ENCODE data around the gene NOTCH1. TPM values are rescaled to one million over a fixed set of nuclear protein-coding genes. Genes with fewer than 3 reads are reported as not detected.

The NOTCH1 gene
- polyA plus RNA-seq, 1 donor from 2014 or later: 0.15 TPM

- Histone ChIP-seq H3F3A (ENCODE audit: insufficient read depth, low read length, poor library complexity, severe bottlenecking) (no peaks in the 10 kb centered on the region), H3K36me3 (ENCODE audit: insufficient read depth, low read length) (no peaks in the 10 kb centered on the region), H3K4me3 (ENCODE audit: low read length) (no peak overlapping the region), H3K9me2 (ENCODE audit: insufficient read depth, low read length) (no peaks in the 10 kb centered on the region), H3K27me3 (ENCODE audit: insufficient read depth, low read depth, low read length) (no peaks in the 10 kb centered on the region), H4K20me1 (ENCODE audit: insufficient read depth) (no peaks in the 10 kb centered on the region), H3K9ac (ENCODE audit: low read length) (no peak overlapping the region), H3K9me3 (ENCODE audit: low read length) (no peaks in the 10 kb centered on the region), H2AFZ (ENCODE audit: low read depth, low read length) (no peak overlapping the region), H3K79me2 (replicated peaks; ENCODE audit: insufficient read depth, low read length) (no peaks in the 10 kb centered on the region), H3K27ac (ENCODE audit: low read length) (no peak overlapping the region), H3K4me2 (ENCODE audit: low read length) (no peak overlapping the region)
- TF ChIP-seq EP300 (conservative IDR thresholded peaks at IDR 0.05; ENCODE audit: poor library complexity, severe bottlenecking) (no peak), RAD21 (conservative IDR thresholded peaks at IDR 0.05) (no peak), POLR2AphosphoS5 (IDR thresholded peaks at IDR 0.05) (no peak), MXI1 (conservative IDR thresholded peaks at IDR 0.05; ENCODE audit: poor library complexity, severe bottlenecking) (no peak), TAF1 (IDR thresholded peaks at IDR 0.05; ENCODE audit: low read depth) (no peak), REST (IDR thresholded peaks at IDR 0.05; ENCODE audit: borderline replicate concordance) (no peak), SMC3 (conservative IDR thresholded peaks at IDR 0.05; ENCODE audit: poor library complexity) (no peak)
These were observed 24.5 kb upstream of the NOTCH1 start for GRCh38 chr9:136570191-136570845.

- Histone ChIP-seq H4K20me1 (ENCODE audit: insufficient read depth) (no peaks in the 10 kb centered on the region), H3K79me2 (replicated peaks; ENCODE audit: insufficient read depth, low read length) (no peaks in the 10 kb centered on the region), H2AFZ (ENCODE audit: low read depth, low read length) (no peak overlapping the region), H3K9ac (ENCODE audit: low read length) (no peak overlapping the region), H3K9me3 (ENCODE audit: low read length) (no peaks in the 10 kb centered on the region), H3K4me2 (ENCODE audit: low read length) (no peak overlapping the region), H3K36me3 (ENCODE audit: insufficient read depth, low read length) (no peaks in the 10 kb centered on the region), H3K27me3 (ENCODE audit: insufficient read depth, low read depth, low read length) (no peaks in the 10 kb centered on the region), H3F3A (ENCODE audit: insufficient read depth, low read length, poor library complexity, severe bottlenecking) (no peaks in the 10 kb centered on the region), H3K27ac (ENCODE audit: low read length) (no peak overlapping the region), H3K9me2 (ENCODE audit: insufficient read depth, low read length) (no peaks in the 10 kb centered on the region), H3K4me3 (ENCODE audit: low read length) (no peak overlapping the region)
- TF ChIP-seq MXI1 (conservative IDR thresholded peaks at IDR 0.05; ENCODE audit: poor library complexity, severe bottlenecking): no peak
- TF ChIP-seq SMC3 (conservative IDR thresholded peaks at IDR 0.05; ENCODE audit: poor library complexity): no peak
- TF ChIP-seq TAF1 (IDR thresholded peaks at IDR 0.05; ENCODE audit: low read depth): no peak
- TF ChIP-seq RAD21 (conservative IDR thresholded peaks at IDR 0.05): no peak
- no peak for TF ChIP-seq REST (IDR thresholded peaks at IDR 0.05; ENCODE audit: borderline replicate concordance)
- TF ChIP-seq CTCF (IDR thresholded peaks at IDR 0.05; ENCODE audit: poor library complexity, severe bottlenecking): no peak
- no peak for TF ChIP-seq EZH2 (IDR thresholded peaks at IDR 0.05; ENCODE audit: borderline replicate concordance, insufficient read depth, low read length, poor library complexity, severe bottlenecking)
- TF ChIP-seq POLR2AphosphoS5 (IDR thresholded peaks at IDR 0.05): no peak
- no peak for TF ChIP-seq EP300 (conservative IDR thresholded peaks at IDR 0.05; ENCODE audit: poor library complexity, severe bottlenecking)
These were observed 23.8 kb upstream of the NOTCH1 start for GRCh38 chr9:136569526-136570148.
